ENCODE results near the gene OBI1. TPM values are rescaled to one million over a fixed set of nuclear protein-coding genes. Genes with fewer than 3 reads are reported as not detected.

The OBI1 gene
- total and polyA plus RNA-seq, 10 of the 15 experiments (the other 5 are each of a cell fraction or from before 2014, with no cell fraction given): 15.5 to 34.2 (median 22.0) TPM

GRCh38 chr13:78608688-78609463 is 50.1 kb downstream of the OBI1 start:
- ChIA-PET CTCF (no interaction called here), POLR2A (no interaction called here), RAD21 (ENCODE audit: unreplicated experiment) (no interaction called here), SMC1A (ENCODE audit: uncharacterized antibody, unreplicated experiment) (no interaction called here)
- BruUV-seq (replicated peaks): no TSS peak
- no peaks in the 10 kb centered on the region for H3K9me3 ChIP-seq (replicated peaks; ENCODE audit: control insufficient read depth, insufficient read depth, low read length)
- ATAC-seq (no peak), FAIRE-seq (no peak), DNase-seq (ENCODE audit: low read depth, low spot score) (no peak)
- WGBS (ENCODE audit: insufficient coverage, insufficient replicate concordance, low lambda C conversion rate, missing lambda C conversion rate): 20% methylated on average over 49 of the region's 54 CpGs
- H4K20me1 ChIP-seq (ENCODE audit: control insufficient read depth, insufficient read depth): peaks cover 2% of the 10 kb centered on the region; the same call in 1 of the 2 replicates
- peak overlapping the region; percentile 92 for H3K4me2 ChIP-seq (ENCODE audit: control insufficient read depth, insufficient read depth)
- H3K4me1 ChIP-seq (ENCODE audit: control insufficient read depth, insufficient read depth, low read length): no peaks in the 10 kb centered on the region; the same call in 1 of the 2 replicates
- 0 out of 2 replicates have a peak overlapping the region, but pooled peaks have one; percentile 29 for H2AFZ ChIP-seq (ENCODE audit: control insufficient read depth, low read depth, low read length)
- no peak overlapping the region for H3K27ac ChIP-seq (ENCODE audit: control insufficient read depth, insufficient read depth)
- intact Hi-C loops (cut with micrococcal nuclease; ENCODE audit: unreplicated experiment): no loop called here
- H3K79me2 ChIP-seq (ENCODE audit: control insufficient read depth, insufficient read depth, low read length): no peaks in the 10 kb centered on the region
- peaks cover 17 to 44% of the 10 kb centered on the region in 2 experiments for H3K27me3 ChIP-seq (replicated peaks in 1 of 2; ENCODE audit: control insufficient read depth in 2 of 2, insufficient read depth in 2 of 2, low read length in 1 of 2)
- in situ Hi-C loops (cut with MboI): no loop called here
- H3K36me3 ChIP-seq (ENCODE audit: control insufficient read depth in 2 of 2, insufficient read depth in 2 of 2, low read length in 1 of 2): no peaks in the 10 kb centered on the region
- H3K4me3 ChIP-seq: peak overlapping the region; percentile 64
- H3K9ac ChIP-seq (ENCODE audit: control insufficient read depth, insufficient read depth, low read length): no peak overlapping the region
- TF ChIP-seq YBX1 (IDR thresholded peaks at IDR 0.05) (no peak), DPF2 (IDR thresholded peaks at IDR 0.05) (no peak), CBX5 (IDR thresholded peaks at IDR 0.05; ENCODE audit: low read depth) (no peak), JUND (IDR thresholded peaks at IDR 0.05; ENCODE audit: low read depth, low read length) (no peak), TARDBP (IDR thresholded peaks at IDR 0.05; ENCODE audit: borderline replicate concordance) (no peak), RAD21 (IDR thresholded peaks at IDR 0.05; ENCODE audit: insufficient read depth, low read depth, low read length) (no peak)
- TF ChIP-seq, protein P1, sequence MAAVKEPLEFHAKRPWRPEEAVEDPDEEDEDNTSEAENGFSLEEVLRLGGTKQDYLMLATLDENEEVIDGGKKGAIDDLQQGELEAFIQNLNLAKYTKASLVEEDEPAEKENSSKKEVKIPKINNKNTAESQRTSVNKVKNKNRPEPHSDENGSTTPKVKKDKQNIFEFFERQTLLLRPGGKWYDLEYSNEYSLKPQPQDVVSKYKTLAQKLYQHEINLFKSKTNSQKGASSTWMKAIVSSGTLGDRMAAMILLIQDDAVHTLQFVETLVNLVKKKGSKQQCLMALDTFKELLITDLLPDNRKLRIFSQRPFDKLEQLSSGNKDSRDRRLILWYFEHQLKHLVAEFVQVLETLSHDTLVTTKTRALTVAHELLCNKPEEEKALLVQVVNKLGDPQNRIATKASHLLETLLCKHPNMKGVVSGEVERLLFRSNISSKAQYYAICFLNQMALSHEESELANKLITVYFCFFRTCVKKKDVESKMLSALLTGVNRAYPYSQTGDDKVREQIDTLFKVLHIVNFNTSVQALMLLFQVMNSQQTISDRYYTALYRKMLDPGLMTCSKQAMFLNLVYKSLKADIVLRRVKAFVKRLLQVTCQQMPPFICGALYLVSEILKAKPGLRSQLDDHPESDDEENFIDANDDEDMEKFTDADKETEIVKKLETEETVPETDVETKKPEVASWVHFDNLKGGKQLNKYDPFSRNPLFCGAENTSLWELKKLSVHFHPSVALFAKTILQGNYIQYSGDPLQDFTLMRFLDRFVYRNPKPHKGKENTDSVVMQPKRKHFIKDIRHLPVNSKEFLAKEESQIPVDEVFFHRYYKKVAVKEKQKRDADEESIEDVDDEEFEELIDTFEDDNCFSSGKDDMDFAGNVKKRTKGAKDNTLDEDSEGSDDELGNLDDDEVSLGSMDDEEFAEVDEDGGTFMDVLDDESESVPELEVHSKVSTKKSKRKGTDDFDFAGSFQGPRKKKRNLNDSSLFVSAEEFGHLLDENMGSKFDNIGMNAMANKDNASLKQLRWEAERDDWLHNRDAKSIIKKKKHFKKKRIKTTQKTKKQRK (IDR thresholded peaks at IDR 0.05; ENCODE audit: low read depth, low read length): no peak
- TF ChIP-seq, protein P2, sequence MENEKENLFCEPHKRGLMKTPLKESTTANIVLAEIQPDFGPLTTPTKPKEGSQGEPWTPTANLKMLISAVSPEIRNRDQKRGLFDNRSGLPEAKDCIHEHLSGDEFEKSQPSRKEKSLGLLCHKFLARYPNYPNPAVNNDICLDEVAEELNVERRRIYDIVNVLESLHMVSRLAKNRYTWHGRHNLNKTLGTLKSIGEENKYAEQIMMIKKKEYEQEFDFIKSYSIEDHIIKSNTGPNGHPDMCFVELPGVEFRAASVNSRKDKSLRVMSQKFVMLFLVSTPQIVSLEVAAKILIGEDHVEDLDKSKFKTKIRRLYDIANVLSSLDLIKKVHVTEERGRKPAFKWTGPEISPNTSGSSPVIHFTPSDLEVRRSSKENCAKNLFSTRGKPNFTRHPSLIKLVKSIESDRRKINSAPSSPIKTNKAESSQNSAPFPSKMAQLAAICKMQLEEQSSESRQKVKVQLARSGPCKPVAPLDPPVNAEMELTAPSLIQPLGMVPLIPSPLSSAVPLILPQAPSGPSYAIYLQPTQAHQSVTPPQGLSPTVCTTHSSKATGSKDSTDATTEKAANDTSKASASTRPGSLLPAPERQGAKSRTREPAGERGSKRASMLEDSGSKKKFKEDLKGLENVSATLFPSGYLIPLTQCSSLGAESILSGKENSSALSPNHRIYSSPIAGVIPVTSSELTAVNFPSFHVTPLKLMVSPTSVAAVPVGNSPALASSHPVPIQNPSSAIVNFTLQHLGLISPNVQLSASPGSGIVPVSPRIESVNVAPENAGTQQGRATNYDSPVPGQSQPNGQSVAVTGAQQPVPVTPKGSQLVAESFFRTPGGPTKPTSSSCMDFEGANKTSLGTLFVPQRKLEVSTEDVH (IDR thresholded peaks at IDR 0.05; ENCODE audit: low read depth, partially characterized antibody): no peak
- TF ChIP-seq, protein P3, sequence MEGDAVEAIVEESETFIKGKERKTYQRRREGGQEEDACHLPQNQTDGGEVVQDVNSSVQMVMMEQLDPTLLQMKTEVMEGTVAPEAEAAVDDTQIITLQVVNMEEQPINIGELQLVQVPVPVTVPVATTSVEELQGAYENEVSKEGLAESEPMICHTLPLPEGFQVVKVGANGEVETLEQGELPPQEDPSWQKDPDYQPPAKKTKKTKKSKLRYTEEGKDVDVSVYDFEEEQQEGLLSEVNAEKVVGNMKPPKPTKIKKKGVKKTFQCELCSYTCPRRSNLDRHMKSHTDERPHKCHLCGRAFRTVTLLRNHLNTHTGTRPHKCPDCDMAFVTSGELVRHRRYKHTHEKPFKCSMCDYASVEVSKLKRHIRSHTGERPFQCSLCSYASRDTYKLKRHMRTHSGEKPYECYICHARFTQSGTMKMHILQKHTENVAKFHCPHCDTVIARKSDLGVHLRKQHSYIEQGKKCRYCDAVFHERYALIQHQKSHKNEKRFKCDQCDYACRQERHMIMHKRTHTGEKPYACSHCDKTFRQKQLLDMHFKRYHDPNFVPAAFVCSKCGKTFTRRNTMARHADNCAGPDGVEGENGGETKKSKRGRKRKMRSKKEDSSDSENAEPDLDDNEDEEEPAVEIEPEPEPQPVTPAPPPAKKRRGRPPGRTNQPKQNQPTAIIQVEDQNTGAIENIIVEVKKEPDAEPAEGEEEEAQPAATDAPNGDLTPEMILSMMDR (IDR thresholded peaks at IDR 0.05 in 2 of 3, conservative IDR thresholded peaks at IDR 0.05 in 1 of 3; ENCODE audit: control insufficient read depth in 2 of 3, extremely low read depth in 1 of 3, insufficient read depth in 1 of 3, low read depth in 3 of 3, low read length in 3 of 3): no peak
